ENCODE results near the gene LCE7A. TPM values are rescaled to one million over a fixed set of nuclear protein-coding genes. Genes with fewer than 3 reads are reported as not detected.

LCE7A gene
- total and polyA plus RNA-seq, 2 of the 4 experiments (the other 2 are of a cell fraction) = not detected

- Histone ChIP-seq H4K5ac (ENCODE audit: low read depth, low read length) (no peak within 1 kb of the TSS), H3K4me1 (ENCODE audit: control insufficient read depth, insufficient read depth, low read length) (no peaks in the 10 kb centered on the region), H3K18ac (ENCODE audit: low read depth, low read length) (no peak within 1 kb of the TSS), H3K4ac (ENCODE audit: low read depth, low read length) (no peak within 1 kb of the TSS), H3K4me3 (ENCODE audit: insufficient read depth, low read depth, low read length) (no peak within 1 kb of the TSS), H3K9ac (ENCODE audit: low read depth, low read length) (no peak within 1 kb of the TSS), H2BK5ac (ENCODE audit: low read depth, low read length, poor library complexity, severe bottlenecking) (no peak within 1 kb of the TSS), H3K36me3 (ENCODE audit: control insufficient read depth, insufficient read depth, low read length) (no peaks in the 10 kb centered on the region), H2AK9ac (replicated peaks; ENCODE audit: low read depth, low read length, poor library complexity) (no peak within 1 kb of the TSS), H3K14ac (replicated peaks; ENCODE audit: low read depth, low read length) (no peak within 1 kb of the TSS), H2AK5ac (ENCODE audit: low read depth, low read length) (no peak within 1 kb of the TSS), H2AFZ (replicated peaks; ENCODE audit: low read length, poor library complexity) (no peak within 1 kb of the TSS), H4K20me1 (ENCODE audit: insufficient read depth, low read length) (no peaks in the 10 kb centered on the region), H4K8ac (ENCODE audit: low read depth in 2 of 2, low read length in 2 of 2) (no peak within 1 kb of the TSS), H3K23ac (ENCODE audit: low read depth, low read length) (no peak within 1 kb of the TSS), H3K9me3 (ENCODE audit: control insufficient read depth, insufficient read depth, low read length) (no peaks in the 10 kb centered on the region), H3K27ac (ENCODE audit: insufficient read depth, low read length) (no peak within 1 kb of the TSS), H4K91ac (ENCODE audit: insufficient read depth, low read depth, low read length) (no peak within 1 kb of the TSS), H2BK20ac (ENCODE audit: low read depth, low read length) (no peak within 1 kb of the TSS), H3K4me2 (ENCODE audit: low read depth, low read length) (no peak within 1 kb of the TSS), H3K79me1 (ENCODE audit: low read depth in 1 of 2, low read length in 2 of 2) (no peaks in the 10 kb centered on the region), H2BK120ac (ENCODE audit: low read depth, low read length) (no peak within 1 kb of the TSS), H3K9me1 (ENCODE audit: insufficient read depth, low read length) (no peaks in the 10 kb centered on the region), H2BK15ac (ENCODE audit: low read depth, low read length) (no peak within 1 kb of the TSS), H3K56ac (ENCODE audit: extremely low read depth, insufficient read depth, low read length) (no peak within 1 kb of the TSS; the same call in 1 of the 2 replicates), H3K27me3 (ENCODE audit: control insufficient read depth, insufficient read depth, low read length) (no peaks in the 10 kb centered on the region)
- WGBS, 2 experiments (ENCODE audit: extremely low coverage in 2 of 2, insufficient read length in 1 of 2) = 21% methylated on average over 2 of the region's 2 CpGs; no CpG with 5 or more reads in 1 of the 2 experiments
- ATAC-seq (ENCODE audit: low read depth) = no peak
- CTCF ChIA-PET = no interaction called here
- intact Hi-C loops (cut with micrococcal nuclease) = no loop called here
- no peak for DNase-seq
- BruUV-seq (replicated peaks) = no TSS peak
- TF ChIP-seq CTCF (conservative IDR thresholded peaks at IDR 0.05; ENCODE audit: low read depth, low read length) (no peak), MAZ (IDR thresholded peaks at IDR 0.05; ENCODE audit: borderline replicate concordance, low read depth, low read length) (no peak), FOS (IDR thresholded peaks at IDR 0.05; ENCODE audit: low read depth, low read length) (no peak), CEBPB (IDR thresholded peaks at IDR 0.05; ENCODE audit: low read depth, low read length) (no peak), RFX5 (IDR thresholded peaks at IDR 0.05; ENCODE audit: low read depth, low read length) (no peak), SMC3 (IDR thresholded peaks at IDR 0.05; ENCODE audit: low read depth, low read length) (no peak), POLR2A (IDR thresholded peaks at IDR 0.05; ENCODE audit: low read depth, low read length) (no peak), RAD21 (IDR thresholded peaks at IDR 0.05; ENCODE audit: low read length) (no peak), USF2 (IDR thresholded peaks at IDR 0.05; ENCODE audit: low read depth, low read length) (no peak), ELK1 (IDR thresholded peaks at IDR 0.05; ENCODE audit: borderline replicate concordance, low read depth, low read length) (no peak), RCOR1 (IDR thresholded peaks at IDR 0.05; ENCODE audit: insufficient replicate concordance, low read length) (no peak), MAFK (IDR thresholded peaks at IDR 0.05; ENCODE audit: low read depth, low read length) (no peak), CHD1 (IDR thresholded peaks at IDR 0.05; ENCODE audit: low read depth, low read length) (no peak), NFE2L2 (IDR thresholded peaks at IDR 0.05; ENCODE audit: low read depth, low read length) (no peak)
- dilution Hi-C loops (cut with HindIII; ENCODE audit: low sequenced_read_pairs, unreplicated experiment) = no loop called here
- POLR2A ChIA-PET (ENCODE audit: unreplicated experiment) = no interaction called here
- in situ Hi-C loops (cut with MboI; ENCODE audit: low sequenced_read_pairs) = no loop called here
Measured at GRCh38 chr1:152827173-152827572, 32.6 kb upstream of the LCE7A start, which contains the start of gene LCE1A. TSS of gene LCE1A (plus strand) at chr1:152827473. CDS start at chr1:152827473, 0 bp downstream.
